DMS 273 (cell line): Measurements from ENCODE around the gene PRKAA1.

Experiments used
- DNase-seq: peaks from one replicate; lab custom pipeline; 2025; ENCODE audit not compliant: unreplicated experiment; lab: John Stamatoyannopoulos, UW

Gene PRKAA1

GRCh38 chr5:40798012-40798800 is at the start of gene PRKAA1:
Gene PRKAA1, minus strand, starts transcription at chr5:40798374. Its CDS starts 185 bp downstream, at chr5:40798189.
- DNase-seq: peak; percentile 96

GRCh38 chr5:40847525-40847924 is 49.4 kb upstream of the PRKAA1 start:
- DNase-seq: no peak

GRCh38 chr5:40846371-40846770 is 48.2 kb upstream of the PRKAA1 start:
- no peak for DNase-seq

GRCh38 chr5:40844565-40844964 is 46.4 kb upstream of the PRKAA1 start:
- DNase-seq: no peak

- no peak for DNase-seq
Observed at GRCh38 chr5:40842351-40842750, 44.2 kb upstream of the PRKAA1 start.

- no peak for DNase-seq
Observed at GRCh38 chr5:40841068-40841805, 43.1 kb upstream of the PRKAA1 start, which contains the start of gene CARD6. Gene CARD6, plus strand, starts transcription at chr5:40841367. Its CDS starts 16 bp downstream, at chr5:40841383.

- no peak for DNase-seq
Observed at GRCh38 chr5:40838086-40838485, 39.9 kb upstream of the PRKAA1 start.

- DNase-seq: peak; percentile 99
Observed at GRCh38 chr5:40834849-40835787, 36.9 kb upstream of the PRKAA1 start, which contains the start of gene RPL37. Gene RPL37, minus strand, starts transcription at chr5:40835222. Its CDS starts 37 bp downstream, at chr5:40835185.

- DNase-seq: peak; percentile 54
Observed at GRCh38 chr5:40834391-40834848, 36.2 kb upstream of the PRKAA1 start.

GRCh38 chr5:40833712-40834229 is 35.6 kb upstream of the PRKAA1 start:
- no peak for DNase-seq

GRCh38 chr5:40832345-40832744 is 34.2 kb upstream of the PRKAA1 start:
- no peak for DNase-seq

- no peak for DNase-seq
Observed at GRCh38 chr5:40831346-40832210, 33.4 kb upstream of the PRKAA1 start.

- no peak for DNase-seq
Observed at GRCh38 chr5:40829748-40830533, 31.8 kb upstream of the PRKAA1 start.

GRCh38 chr5:40828690-40829661 is 30.8 kb upstream of the PRKAA1 start:
- DNase-seq: peak; percentile 56

- peak; percentile 48 for DNase-seq
Observed at GRCh38 chr5:40828021-40828631, 30.0 kb upstream of the PRKAA1 start.

- DNase-seq: peak; percentile 50
Observed at GRCh38 chr5:40827188-40827977, 29.2 kb upstream of the PRKAA1 start.
